SK-N-SH (cell line): Measurements from ENCODE around the gene KAT6B.

Source experiments
- CTCF ChIP-seq: fragments of 200-600 bp; sonication (generic); IDR thresholded peaks from 2 replicates; pipeline ENCODE4 v1.6.1; 2017; ENCODE audit warnings: antibody characterized with exemption, mild to moderate bottlenecking, moderate library complexity
- ELF1 ChIP-seq: IDR thresholded peaks from 2 replicates; pipeline ENCODE4 v1.4.0; 2012
- EZH2phosphoT487 ChIP-seq: fragments of 200-600 bp; sonication (generic); IDR thresholded peaks from 2 replicates; pipeline ENCODE4 v1.6.1; 2017; ENCODE audit warnings: low read depth, mixed run types, mild to moderate bottlenecking, antibody characterized with exemption, moderate library complexity, borderline replicate concordance
- JUND ChIP-seq: IDR thresholded peaks from 2 replicates; pipeline ENCODE4 v1.4.0; 2012
- MXI1 ChIP-seq: IDR thresholded peaks from 2 replicates; pipeline ENCODE4 v1.6.1; 2012; ENCODE audit warnings: mild to moderate bottlenecking, low read depth, low read length, improper control_type of control experiment
- REST ChIP-seq: IDR thresholded peaks from 2 replicates; pipeline ENCODE4 v1.6.1; 2012; ENCODE audit warnings: mild to moderate bottlenecking, low read depth, low read length, moderate library complexity
- SMC3 ChIP-seq: IDR thresholded peaks from 2 replicates; pipeline ENCODE4 v1.6.1; 2012; ENCODE audit warnings: low read depth, low read length, improper control_type of control experiment
- TAF1 ChIP-seq: IDR thresholded peaks from 2 replicates; pipeline ENCODE4 v1.6.1; 2012; ENCODE audit warnings: low read depth, mild to moderate bottlenecking, low read length, moderate library complexity, borderline replicate concordance
- TCF12 ChIP-seq: IDR thresholded peaks from 2 replicates; pipeline ENCODE4 v1.4.0; 2012
- TEAD4 ChIP-seq: IDR thresholded peaks from 2 replicates; pipeline ENCODE4 v1.4.0; 2012; ENCODE audit warnings: mild to moderate bottlenecking, borderline replicate concordance; ENCODE audit not compliant: insufficient read depth
- ZBTB33 ChIP-seq: IDR thresholded peaks from 2 replicates; pipeline ENCODE4 v1.4.0; 2012; ENCODE audit warnings: low read depth, borderline replicate concordance

GRCh38 chr10:74981831-74982633 is 155.6 kb downstream of the KAT6B start:
- no peak for TF ChIP-seq REST
- no peak for TF ChIP-seq ZBTB33
- no peak for TF ChIP-seq TCF12
- TF ChIP-seq CTCF: no peak
- TF ChIP-seq EZH2phosphoT487: no peak
- no peak for TF ChIP-seq TAF1
- TF ChIP-seq ELF1: no peak
- no peak for TF ChIP-seq SMC3
- no peak for TF ChIP-seq JUND
- TF ChIP-seq MXI1: no peak
- TF ChIP-seq TEAD4: no peak
